HG02840 (cell line): ENCODE measurements around the gene SIGLEC9.
"Not testable (repeated sequence)": the region's sequence is repeated elsewhere in the genome, so short reads cannot be mapped to it uniquely, and the experiment has no call there.

ENCODE experiments used
- ATAC-seq: cut with Tn5 transposase; IDR thresholded peaks from one replicate; pipeline ENCODE4 v1.9.1; 2021; ENCODE audit warnings: mild to moderate bottlenecking, moderate library complexity, moderate number of reproducible peaks; ENCODE audit not compliant: unreplicated experiment, low FRiP score

Gene SIGLEC9

DNA sequence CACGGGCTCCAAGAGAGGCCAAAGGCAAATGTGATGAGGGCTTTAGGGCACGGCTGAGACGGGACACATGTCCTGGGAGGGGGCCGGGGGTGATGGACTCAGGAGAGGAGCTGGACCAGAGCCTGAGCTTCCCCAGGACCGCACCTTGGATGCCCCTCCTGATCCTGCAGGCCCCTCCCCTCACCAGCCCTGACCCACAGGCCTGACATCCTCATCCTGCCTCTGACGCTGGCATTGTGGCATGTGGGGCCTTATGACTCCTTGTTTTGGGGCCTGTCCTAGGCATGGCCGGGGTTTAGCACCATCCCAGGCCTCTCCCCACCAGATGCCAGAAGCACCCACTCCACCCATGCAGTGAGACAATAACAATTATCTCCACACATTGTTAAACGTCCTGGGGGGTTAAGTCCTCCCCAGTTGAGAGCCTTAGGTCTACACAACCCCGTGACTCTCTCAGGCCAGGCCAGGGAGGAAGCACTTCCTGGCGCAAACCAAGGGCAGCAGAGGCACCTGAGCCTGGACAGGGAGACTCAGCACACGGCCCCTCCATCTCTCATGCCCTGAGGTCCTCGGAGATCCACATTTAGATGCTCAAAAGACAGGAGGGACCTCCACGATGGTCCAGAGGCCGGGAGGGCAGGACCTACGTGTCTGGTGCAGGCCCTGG, 18.2 kb downstream of the SIGLEC9 start:
- ATAC-seq, result not testable (repeated sequence)

DNA sequence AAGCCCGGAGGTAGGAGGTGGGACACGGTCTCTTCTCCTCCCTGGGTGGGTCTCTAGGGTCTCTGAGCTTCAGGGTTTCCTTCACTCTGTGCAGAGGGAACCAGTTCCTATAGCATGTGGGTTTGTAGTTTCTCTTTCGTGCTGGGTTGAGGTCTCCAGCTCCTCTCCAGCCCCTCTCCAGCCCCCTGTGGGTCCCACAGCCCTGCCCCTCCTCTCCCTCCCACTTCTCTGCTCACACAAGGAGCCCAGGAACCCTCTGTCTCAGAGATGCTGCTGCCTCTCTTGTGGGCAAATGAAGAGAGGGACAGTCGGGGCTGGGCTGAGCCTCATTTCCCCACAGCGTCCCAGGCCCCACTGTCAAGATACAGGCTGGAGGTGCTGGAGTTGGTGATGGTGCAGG, 18.8 kb downstream of the SIGLEC9 start:
- no peak for ATAC-seq

DNA sequence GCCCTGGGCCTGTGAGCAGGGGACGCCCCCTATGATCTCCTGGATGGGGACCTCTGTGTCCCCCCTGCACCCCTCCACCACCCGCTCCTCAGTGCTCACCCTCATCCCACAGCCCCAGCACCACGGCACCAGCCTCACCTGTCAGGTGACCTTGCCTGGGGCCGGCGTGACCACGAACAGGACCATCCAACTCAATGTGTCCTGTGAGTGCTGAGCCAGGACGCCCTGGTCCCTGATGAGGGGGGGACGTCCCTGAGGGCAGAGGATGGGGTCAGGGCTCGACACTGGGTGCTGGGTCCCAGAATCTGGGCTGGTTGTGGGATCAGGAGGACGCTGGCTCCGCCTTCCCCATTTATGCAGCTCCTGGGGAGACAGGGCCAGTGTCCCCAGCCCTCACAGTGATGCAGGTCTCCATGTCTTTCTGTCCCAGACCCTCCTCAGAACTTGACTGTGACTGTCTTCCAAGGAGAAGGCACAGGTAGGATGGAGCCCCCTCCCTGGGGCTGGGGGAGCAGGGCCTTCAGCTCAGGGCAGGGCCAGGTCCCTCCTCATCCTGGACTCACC, 19.9 kb downstream of the SIGLEC9 start:
- ATAC-seq, result no peak

DNA sequence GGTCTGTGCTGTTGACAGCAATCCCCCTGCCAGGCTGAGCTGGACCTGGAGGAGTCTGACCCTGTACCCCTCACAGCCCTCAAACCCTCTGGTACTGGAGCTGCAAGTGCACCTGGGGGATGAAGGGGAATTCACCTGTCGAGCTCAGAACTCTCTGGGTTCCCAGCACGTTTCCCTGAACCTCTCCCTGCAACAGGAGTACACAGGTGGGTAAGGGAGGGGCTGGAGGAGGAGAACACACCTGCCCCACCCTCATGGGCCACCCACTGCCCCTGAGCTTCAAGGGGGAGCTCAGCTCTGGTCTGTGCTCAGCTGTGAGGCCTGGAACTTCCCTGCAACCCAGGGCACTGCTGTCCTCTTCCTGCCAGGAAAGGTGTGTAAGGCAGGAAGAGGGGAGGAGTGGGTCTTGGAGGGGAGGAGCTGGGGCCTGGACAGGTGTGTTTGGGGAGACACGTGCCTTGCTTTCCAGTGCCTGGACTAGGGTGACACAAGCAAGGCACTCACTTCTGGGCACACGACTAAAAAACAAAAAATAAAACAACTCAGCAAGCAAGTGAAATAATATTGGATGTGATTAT, 21.3 kb downstream of the SIGLEC9 start:
- ATAC-seq, result no peak

DNA sequence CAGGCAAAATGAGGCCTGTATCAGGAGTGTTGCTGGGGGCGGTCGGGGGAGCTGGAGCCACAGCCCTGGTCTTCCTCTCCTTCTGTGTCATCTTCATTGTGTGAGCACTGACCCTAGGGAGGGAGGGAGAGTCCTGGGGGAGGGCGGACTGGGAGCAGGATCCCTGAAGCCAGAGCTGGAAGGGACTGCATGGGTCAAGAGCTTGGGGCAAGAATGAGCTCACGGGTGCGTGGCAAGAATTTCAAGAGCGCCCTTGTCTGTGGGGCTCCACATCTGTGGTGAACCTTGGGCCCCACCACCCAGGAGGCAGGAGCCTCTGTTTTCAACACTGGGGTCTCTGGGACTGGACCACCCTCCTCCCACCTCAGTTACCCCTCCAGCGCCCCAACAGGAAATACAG, 22.0 kb downstream of the SIGLEC9 start:
- ATAC-seq, result no peak

DNA sequence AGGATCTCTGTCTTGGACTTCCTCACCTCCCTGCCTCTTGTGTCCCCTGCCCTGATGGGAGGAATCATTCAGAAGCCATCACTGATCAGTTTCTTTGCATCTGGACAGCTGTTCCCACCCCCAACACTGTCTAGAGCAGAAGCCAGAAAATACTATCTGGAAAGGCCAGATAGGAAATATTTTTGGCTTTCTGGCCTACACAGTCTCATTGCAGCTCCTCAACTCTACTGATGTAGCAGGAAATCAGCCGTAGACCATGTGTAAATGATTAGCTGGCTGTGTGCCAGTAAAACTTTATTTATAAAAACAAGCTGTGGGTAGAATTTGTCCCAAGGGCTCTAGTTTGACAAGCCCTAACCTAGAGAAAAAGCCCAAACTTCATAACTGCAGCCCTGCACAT, 23.0 kb downstream of the SIGLEC9 start:
- ATAC-seq, result no peak

DNA sequence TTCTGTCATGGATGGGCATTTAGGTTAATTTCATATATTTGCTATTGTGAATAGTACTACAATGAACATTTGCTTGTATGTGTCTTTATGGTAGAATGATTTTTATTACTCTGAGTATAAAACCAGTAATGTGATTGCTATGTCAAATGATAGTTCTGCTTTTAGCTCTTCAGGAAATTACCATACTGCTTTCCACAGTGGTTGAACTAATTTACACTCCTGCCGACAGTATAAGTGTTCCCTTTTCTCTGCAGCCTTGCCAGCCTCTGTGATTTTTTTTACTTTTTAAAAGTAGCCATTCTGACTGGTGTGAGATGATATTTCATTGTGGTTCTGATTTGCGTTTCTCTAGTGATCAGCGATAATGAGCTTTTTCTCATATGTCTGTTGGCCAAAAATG, 23.9 kb downstream of the SIGLEC9 start:
- no peak for ATAC-seq

DNA sequence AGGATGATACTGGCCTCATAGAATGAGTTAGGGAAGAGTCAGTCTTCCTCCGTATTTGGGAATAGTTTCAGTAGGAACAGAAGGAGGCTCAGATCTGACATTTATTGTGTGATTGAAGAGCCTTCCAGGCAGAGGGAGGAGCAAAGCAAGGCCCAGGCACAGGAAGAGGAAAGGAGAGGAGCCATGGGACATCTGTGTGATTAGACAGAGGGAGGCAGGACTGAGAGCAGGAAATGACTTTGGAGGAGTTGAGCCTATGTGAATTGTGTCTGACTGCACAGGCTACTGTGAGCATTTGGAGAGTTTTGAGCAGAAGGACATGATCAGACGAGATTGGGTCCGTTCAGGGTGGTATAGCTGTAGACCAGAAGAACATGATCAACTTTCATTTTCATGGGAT, 25.9 kb downstream of the SIGLEC9 start:
- no peak for ATAC-seq

DNA sequence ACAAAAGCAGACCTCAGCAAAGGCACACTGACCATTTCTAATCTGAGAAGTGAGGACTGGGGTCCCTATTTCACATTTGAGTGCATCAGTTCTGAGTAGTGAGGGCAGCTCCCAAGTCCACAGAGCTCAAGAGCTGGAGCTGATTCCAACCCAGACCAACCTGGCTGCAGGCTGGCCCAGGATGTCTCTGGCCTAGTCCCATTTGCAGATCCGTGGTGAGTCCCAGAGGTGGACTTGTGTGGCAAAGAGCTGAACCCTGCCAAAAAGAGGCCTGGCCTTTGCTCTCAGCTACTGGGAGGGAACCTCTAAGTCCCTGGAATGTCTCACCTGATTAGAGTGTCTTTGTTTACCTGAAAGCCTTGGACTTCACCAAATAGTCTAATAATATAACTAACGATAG, 32.0 kb downstream of the SIGLEC9 start:
- ATAC-seq, result no peak

DNA sequence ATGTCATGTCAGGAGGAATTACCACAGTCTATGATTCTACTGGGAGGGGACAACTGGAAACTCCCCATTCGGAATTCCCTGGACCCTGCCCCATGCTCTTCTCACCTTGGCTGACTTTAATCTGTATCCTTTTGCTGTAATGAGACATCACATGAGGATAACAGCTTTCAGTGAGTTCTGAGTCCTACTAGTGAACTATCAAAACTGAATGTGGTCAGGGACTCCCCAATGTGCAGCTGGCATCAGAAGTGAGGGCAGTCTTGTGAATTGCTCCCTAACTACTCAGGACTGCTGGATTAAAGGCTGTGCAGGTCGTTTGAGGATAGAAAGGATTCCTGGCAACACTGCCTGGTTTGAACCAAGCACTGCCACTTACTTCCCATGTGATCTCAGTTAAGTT, 32.6 kb downstream of the SIGLEC9 start:
- ATAC-seq, result no peak

DNA sequence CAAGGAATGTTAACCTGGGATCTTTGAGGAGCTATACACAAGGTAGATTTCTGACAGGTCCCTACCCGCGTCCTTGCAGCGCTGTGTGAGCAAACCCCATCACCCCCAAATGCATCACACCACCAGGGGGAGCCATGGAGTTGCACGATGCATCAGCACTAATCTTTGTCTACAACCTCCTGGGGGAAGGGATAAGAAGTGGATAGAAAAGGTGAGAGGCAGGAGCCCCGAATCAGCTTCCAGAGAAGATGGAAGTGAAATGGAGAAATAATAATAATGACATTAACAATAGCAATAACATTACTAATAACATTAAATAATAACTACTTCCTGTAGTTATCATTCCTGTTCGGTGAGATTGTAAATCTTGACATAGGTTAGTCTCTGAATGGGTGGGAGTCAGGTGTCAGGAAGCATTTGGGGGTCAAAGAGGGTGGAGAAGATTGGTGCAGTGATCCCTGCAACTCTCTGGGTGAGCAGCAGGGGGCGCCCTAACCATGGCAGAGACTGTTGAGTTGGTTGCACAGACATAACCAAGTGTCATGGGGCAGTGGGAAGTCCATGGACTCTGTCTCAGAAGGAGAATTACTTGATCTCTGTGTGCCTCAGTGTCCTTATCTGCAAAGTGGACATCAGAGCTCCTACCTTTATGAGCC, 33.9 kb downstream of the SIGLEC9 start:
- ATAC-seq, result no peak

DNA sequence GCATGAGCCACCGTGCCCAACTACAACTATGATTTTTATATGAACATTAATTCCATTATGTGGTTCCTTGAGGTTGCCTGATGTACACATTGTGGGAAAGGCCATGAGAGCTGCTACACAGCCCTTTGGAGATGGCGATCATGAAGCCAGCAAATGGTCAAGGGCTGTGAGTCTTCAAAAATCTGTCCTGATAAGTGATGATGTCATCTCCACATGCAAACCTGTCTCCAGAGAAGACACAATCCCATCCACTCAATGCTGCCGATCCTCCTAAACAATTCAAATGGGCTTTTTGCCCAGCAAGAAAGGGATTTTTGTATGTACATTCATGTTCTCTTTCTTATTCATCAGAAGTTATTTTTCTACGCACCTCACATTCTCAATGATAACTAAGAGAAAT, 35.0 kb downstream of the SIGLEC9 start:
- ATAC-seq, result no peak

DNA sequence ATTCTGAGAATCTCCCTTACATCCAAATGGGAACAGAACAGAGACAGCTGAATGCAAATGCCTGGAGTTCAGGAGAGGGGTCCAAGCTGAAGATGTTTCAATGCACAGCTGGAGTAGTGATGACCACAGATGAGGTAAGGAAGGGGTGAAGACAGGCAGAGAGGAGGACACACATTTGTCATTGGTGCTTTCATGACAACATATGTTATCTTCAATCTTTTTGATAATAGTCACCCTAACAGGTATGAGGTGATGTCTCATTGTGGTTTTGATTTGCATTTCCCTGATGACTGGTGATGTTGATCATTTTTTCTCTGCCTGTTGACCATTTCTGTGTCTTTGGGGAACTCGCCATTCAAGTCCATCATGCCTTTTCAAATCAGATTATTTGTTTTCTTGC, 36.6 kb downstream of the SIGLEC9 start:
- no peak for ATAC-seq

DNA sequence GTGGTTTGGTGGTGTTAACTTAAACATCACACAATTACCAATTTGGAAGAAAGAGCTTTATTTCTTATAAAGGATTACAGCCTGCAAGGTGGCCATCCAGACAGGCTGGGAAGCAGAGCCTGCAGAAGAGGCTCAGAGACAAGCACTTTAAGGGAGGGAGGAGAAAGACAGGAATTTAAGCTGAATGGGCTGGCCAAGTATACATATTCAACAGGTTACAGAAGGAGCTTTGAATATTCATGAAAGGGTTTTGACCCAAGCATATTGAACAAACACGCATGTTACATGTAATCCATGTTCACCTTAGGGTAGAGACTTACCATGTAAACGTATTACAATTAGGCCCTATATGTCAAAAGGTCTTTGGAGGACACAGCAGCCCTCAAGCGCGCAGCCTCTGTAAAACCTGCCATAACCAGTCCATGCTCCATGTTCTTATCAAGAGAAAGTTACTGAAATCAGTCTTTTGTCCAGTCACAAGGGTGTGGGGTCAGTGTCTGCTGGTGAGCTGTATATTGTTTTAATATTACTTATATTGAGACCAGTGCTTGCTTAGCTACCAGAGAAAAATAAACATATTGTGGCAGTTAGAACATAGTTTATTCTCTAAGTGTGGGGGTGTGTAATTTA, 37.3 kb downstream of the SIGLEC9 start:
- no peak for ATAC-seq

DNA sequence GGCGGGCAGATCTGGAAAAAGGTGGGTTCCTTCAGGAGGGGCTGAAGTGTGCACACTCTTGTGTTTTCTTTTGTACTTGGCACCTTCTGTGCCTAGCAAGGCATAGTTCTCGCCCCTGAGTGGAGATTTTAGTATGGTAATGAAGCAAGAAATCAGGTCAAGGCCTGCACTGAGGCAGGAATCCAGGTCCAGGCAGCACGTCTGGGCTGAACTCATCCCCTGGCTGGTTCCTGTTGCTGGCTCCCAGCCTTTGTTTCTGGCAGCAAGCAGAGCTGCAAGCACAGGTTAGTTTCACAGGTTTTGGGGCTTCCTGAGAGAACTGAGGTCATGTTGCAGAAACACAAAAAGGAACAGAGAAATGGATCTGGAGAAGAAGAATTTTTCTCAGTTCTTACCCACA, 38.6 kb downstream of the SIGLEC9 start:
- no peak for ATAC-seq

DNA sequence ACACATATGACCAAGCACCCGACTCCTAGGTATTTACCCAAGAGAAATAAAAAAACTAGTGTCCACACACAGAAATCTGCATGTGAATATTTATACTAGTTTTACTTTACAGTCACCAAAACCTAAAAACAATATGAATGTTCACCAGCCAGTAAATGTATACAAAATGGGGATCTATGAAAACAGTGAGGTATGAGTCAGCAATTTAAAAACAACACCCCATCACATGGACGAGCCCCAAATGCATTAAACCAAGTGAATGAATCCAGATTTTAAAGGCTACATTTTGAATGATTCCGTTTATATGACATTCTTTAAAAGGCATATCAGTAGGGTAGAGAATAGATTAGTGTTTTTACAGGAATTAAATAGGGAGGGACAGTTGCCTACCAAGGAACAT, 39.5 kb downstream of the SIGLEC9 start:
- ATAC-seq, result no peak

DNA sequence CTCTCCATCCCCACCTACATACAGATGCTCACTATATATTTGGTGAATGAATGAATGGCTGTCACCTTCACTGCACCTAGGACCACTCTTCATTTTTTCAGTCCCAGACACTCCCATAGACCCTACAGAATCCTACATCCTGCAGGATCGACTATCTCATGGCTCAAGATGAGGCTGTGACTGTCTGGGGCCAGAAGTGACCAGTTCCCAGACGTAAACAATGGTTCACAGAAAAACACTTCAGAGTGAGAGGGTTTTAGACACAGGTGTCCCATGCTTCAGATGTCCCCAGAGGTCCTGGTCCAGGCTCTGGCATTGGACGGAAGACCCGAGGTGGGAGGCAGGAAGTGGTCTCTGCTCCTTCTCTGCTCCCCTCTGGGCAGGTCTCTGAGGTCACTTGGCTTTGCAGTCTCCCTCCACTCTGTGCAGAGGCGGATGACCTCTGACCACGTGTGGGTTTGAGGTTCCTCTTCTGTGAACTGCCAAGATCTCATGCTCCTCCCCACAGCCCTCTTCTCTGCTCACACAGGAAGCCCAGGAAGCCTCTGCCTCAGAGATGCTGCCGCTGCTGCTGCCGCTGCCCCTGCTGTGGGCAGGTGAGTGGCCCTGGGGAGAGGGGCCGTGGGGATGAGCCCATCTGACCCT, 42.3 kb downstream of the SIGLEC9 start:
- no peak for ATAC-seq

DNA sequence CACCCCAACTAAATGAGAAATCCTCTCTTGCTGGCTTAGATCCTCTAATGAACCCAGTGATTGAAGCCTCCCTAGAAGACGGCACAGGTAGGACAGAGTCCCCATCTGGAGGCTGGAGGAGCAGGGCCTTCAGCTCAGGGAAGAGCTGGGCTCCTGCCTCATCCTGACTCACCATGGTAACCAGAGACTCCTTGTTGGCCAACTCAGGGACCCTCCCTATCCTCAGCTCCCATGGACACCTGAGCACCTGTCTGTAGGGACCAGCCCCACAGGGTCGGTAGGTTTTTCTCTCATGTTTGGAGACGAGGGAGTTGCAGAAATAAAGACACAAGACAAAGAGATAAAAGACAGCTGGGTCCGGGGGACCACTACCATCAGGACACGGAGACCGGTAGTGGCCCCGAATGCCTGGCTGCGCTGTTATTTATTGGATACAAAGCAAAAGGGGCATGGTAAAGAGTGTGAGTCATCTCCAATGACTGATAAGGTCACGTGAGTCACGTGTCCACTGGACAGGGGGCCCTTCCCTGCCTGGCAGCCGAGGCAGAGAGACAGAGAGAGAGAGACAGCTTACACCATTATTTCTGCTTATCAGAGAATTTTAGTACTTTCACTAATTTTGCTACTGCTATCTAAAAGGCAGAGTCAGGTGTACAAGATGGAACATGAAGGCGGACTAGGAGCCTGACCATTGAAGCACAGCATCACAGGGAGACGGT, 44.0 kb downstream of the SIGLEC9 start:
- ATAC-seq, result no peak

DNA sequence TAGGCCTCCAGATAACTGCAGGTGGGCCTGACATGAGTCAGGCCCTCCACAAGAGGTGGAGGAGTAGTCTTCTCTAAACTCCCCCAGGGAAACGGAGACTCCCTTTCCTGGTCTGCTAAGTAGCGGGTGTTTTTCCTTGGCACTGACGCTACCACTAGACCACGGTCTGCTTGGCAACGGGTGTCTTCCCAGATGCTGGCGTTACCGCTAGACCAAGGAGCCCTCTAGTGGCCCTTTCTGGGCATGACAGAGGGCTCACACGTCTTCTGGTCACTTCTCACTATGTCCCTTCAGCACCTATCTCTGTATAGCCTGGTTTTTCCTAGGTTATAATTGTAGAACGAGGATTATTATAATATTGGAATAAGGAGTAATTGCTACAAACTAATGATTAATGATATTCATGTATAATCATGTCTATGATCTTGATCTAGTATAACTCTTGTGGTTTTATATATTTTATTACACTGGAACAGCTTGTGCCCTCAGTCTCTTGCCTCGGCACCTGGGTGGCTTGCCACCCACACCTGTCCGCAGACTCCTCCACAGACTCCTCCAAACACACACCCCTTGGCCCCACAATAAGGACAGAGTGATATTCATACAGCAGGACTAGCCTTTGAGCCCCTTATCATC, 44.7 kb downstream of the SIGLEC9 start:
- ATAC-seq, result not testable (repeated sequence)

DNA sequence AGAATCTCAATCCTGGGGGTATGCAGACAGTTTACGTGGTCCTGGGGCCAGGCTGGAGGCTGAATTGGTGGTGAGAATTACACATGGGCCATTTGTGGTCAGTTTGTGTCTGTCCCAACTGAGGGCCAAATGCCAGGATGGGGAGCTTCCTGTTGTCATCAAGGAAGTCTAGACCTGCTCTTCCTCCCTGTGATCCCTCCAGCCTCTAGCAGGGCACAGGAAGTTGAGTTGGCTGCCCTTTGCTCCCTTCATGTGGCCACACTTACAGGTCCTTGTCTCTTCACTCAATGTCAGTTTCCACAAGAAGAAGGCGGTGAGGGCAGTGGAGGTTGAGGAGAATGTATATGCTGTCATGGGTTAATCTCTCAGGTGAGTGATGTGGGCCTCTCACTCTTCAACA, 47.5 kb downstream of the SIGLEC9 start:
- no peak for ATAC-seq
